Measurements from ENCODE around the gene SH3RF3.

SH3RF3 gene

DNA sequence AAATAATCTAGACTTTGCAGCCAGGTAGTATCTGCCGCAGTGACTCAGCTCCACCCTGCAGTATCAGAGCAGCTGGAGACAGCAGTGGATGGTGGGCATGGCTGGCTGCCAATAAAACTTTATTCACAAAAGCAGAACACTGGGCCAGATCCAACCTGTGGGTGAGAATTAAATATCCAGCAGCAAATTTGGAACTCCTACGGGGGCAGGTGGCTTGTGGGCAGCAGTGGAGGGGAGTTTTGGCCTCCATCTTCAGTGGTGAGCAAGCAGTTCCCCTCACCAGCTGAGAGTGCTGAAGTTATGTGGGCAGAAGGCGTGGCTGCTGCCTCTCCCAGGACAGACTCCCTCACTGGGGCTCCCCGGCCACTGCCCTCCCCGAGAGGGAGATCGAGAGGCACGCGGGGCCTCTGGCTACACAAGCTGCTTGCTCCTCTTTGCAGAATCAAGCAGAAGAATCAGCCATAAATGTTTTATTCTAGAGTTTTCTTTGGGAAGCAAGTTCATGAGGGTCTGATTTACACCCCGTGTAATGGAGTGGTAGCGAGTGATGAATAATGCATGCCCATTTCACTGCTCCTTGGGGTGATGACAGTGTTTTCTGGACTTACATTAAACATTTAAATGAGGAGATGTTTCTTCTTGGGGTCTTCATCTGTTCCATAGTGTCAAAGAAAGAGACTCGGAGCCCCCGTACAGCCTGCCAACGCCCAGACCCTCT lies 280.5 kb downstream of the SH3RF3 start:
- no peak overlapping the region for H3K27ac ChIP-seq (replicated peaks; ENCODE audit: low read length)
- H2AK5ac ChIP-seq (ENCODE audit: low read depth, low read length), result peak overlapping the region; percentile 51
- H3K4ac ChIP-seq (ENCODE audit: low read length), result no peak overlapping the region
- H3K23ac ChIP-seq (ENCODE audit: low read depth, low read length, poor library complexity), result no peak overlapping the region
- peak overlapping the region; percentile 54 for H2BK15ac ChIP-seq (ENCODE audit: low read length)
- H4K8ac ChIP-seq (ENCODE audit: low read depth, low read length), result no peak overlapping the region
- no peak overlapping the region for H2BK120ac ChIP-seq (ENCODE audit: low read depth, low read length)
- H2BK12ac ChIP-seq (ENCODE audit: low read length), result peak overlapping the region; percentile 65
- no peak overlapping the region for H3K14ac ChIP-seq (ENCODE audit: low read length)
- H2AFZ ChIP-seq (ENCODE audit: low read length), result peak overlapping the region; percentile 62
- H3K9me3 ChIP-seq (replicated peaks in 1 of 2; ENCODE audit: control insufficient read depth in 2 of 2, insufficient read depth in 1 of 2, low read depth in 1 of 2, low read length in 2 of 2), result no peaks in the 10 kb centered on the region
- no peak overlapping the region for H3K4me3 ChIP-seq (ENCODE audit: low read length in 2 of 2)
- WGBS, 2 donors (ENCODE audit: extremely low coverage in 2 of 2, insufficient read length in 2 of 2, insufficient replicate concordance in 1 of 2), result no CpG with 5 or more reads among the region's 13 CpGs
- H3K36me3 ChIP-seq (replicated peaks in 1 of 2; ENCODE audit: control insufficient read depth in 2 of 2, insufficient read depth in 2 of 2, low read length in 2 of 2), result no peaks in the 10 kb centered on the region
- H4K91ac ChIP-seq (ENCODE audit: low read depth, low read length, poor library complexity), result no peak overlapping the region
- no peak overlapping the region for H2BK5ac ChIP-seq (ENCODE audit: low read length)
- H3K4me1 ChIP-seq (ENCODE audit: control insufficient read depth in 2 of 2, insufficient read depth in 1 of 2, low read depth in 1 of 2, low read length in 2 of 2), result peaks cover 11 to 19% of the 10 kb centered on the region in 2 donors
- DNase-seq (ENCODE audit: low spot score), result no peak
- H3K27me3 ChIP-seq (ENCODE audit: control insufficient read depth in 3 of 3, insufficient read depth in 3 of 3, low read depth in 1 of 3, low read length in 3 of 3), result peaks cover 0 to 9% (median 2%) of the 10 kb centered on the region in 3 experiments
- peak overlapping the region; percentile 55 for H3K4me2 ChIP-seq (ENCODE audit: insufficient read depth, low read length, poor library complexity, severe bottlenecking)
- H3K9ac ChIP-seq (ENCODE audit: low read depth, low read length, poor library complexity), result no peak overlapping the region
- H3K18ac ChIP-seq (ENCODE audit: low read length), result peak overlapping the region; percentile 89
- no peaks in the 10 kb centered on the region for H3K79me1 ChIP-seq (ENCODE audit: low read depth, low read length)

DNA sequence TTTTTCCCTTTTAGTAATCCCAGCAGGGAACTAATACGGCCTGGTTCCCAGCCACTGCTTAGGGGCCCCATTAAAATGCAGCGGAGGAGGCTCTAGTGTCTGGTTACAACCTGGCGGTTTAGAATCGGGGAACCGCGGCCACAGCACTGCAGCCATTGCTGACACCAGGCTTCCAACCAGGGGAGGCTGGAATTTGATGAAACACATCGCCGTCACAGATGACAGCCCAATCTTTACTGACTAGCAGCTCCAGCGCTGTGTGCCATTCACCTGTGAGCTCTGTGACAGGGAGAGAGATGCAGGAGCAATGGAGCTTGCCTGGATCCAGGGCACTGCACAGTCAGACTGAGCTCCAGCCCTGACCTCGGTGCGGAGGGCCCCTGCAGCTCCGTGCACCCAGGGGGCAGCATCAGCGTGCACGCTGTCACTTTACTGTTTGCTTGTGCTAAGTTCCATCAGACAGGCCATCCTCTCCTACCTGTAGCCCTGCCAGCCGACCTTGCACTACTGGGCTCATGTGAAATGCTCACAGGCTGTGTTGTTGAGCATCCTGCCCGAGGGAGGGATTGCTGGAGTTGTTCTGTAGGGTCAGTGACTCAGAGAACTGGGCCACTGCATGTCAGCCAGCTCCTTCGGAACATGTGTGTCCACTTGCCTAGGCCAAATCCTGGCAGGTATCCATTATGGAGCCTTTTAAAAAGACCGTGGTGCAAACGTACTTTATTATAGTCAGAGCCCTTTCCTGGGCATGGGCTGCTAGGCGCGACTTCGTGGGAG lies 281.2 kb downstream of the SH3RF3 start:
- peak overlapping the region; percentile 55 for H3K4me2 ChIP-seq (ENCODE audit: insufficient read depth, low read length, poor library complexity, severe bottlenecking)
- no peak overlapping the region for H3K4me3 ChIP-seq (ENCODE audit: low read length in 2 of 2)
- no peaks in the 10 kb centered on the region for H3K79me1 ChIP-seq (ENCODE audit: low read depth, low read length)
- H3K36me3 ChIP-seq (replicated peaks in 1 of 2; ENCODE audit: control insufficient read depth in 2 of 2, insufficient read depth in 2 of 2, low read length in 2 of 2), result no peaks in the 10 kb centered on the region
- H3K4ac ChIP-seq (ENCODE audit: low read length), result no peak overlapping the region
- no peak overlapping the region for H4K8ac ChIP-seq (ENCODE audit: low read depth, low read length)
- H3K9ac ChIP-seq (ENCODE audit: low read depth, low read length, poor library complexity), result peak overlapping the region; percentile 53
- peak overlapping the region; percentile 62 for H2AFZ ChIP-seq (ENCODE audit: low read length)
- no peak overlapping the region for H2AK5ac ChIP-seq (ENCODE audit: low read depth, low read length)
- no peaks in the 10 kb centered on the region for H3K9me3 ChIP-seq (replicated peaks in 1 of 2; ENCODE audit: control insufficient read depth in 2 of 2, insufficient read depth in 1 of 2, low read depth in 1 of 2, low read length in 2 of 2)
- H4K91ac ChIP-seq (ENCODE audit: low read depth, low read length, poor library complexity), result no peak overlapping the region
- DNase-seq (ENCODE audit: low spot score), result peak; percentile 45
- H3K18ac ChIP-seq (ENCODE audit: low read length), result peak overlapping the region; percentile 88
- H3K4me1 ChIP-seq (ENCODE audit: control insufficient read depth in 2 of 2, insufficient read depth in 1 of 2, low read depth in 1 of 2, low read length in 2 of 2), result peaks cover 11 to 19% of the 10 kb centered on the region in 2 donors
- no peak overlapping the region for H2BK5ac ChIP-seq (ENCODE audit: low read length)
- peak overlapping the region; percentile 11 for H3K23ac ChIP-seq (ENCODE audit: low read depth, low read length, poor library complexity)
- H3K27ac ChIP-seq (replicated peaks; ENCODE audit: low read length), result no peak overlapping the region
- peaks cover 0 to 9% (median 2%) of the 10 kb centered on the region in 3 experiments for H3K27me3 ChIP-seq (ENCODE audit: control insufficient read depth in 3 of 3, insufficient read depth in 3 of 3, low read depth in 1 of 3, low read length in 3 of 3)
- WGBS, 2 donors (ENCODE audit: extremely low coverage in 2 of 2, insufficient read length in 2 of 2, insufficient replicate concordance in 1 of 2), result no CpG with 5 or more reads among the region's 22 CpGs
- no peak overlapping the region for H3K14ac ChIP-seq (ENCODE audit: low read length)
- no peak overlapping the region for H2BK15ac ChIP-seq (ENCODE audit: low read length)
- no peak overlapping the region for H2BK12ac ChIP-seq (ENCODE audit: low read length)
- H2BK120ac ChIP-seq (ENCODE audit: low read depth, low read length), result peak overlapping the region; percentile 93

DNA sequence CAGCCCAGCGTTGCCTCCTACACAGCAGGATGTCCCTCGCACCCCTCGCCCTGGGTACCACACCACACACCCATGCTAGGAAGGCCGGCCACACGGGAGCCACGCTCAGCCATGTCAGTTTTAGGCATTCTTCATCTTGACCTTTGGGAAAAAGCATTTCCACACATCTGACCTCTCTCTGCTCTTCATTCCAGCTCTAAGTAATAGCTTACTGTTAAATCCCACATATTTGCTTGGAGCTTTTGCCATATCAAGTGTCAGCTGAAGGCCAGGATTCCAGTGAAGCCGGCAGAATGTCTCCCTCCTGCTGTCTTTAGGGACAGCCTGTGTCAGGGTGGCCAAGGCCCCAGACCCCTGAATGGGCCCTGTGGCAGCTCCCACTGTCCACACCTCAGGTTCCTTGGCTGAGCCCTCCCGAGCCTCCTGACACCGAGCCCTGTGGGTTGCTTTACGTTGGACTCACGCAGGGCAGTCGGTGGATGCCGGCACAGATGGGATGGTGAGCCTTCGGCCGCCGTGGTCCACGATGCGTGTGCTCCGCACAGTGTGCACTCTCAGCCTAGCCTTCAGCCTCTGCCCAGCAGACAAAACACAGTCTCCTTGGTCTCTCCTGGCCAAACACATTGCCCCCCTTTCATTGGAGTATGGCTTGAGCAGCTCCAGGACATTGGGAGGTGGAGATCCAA lies 282.8 kb downstream of the SH3RF3 start:
- H3K18ac ChIP-seq (ENCODE audit: low read length), result peak overlapping the region; percentile 79

More for the DNA sequence above, 282.8 kb downstream of the SH3RF3 start:
- Histone ChIP-seq H3K27ac (replicated peaks; ENCODE audit: low read length) (no peak overlapping the region), H3K4me2 (ENCODE audit: insufficient read depth, low read length, poor library complexity, severe bottlenecking) (no peak overlapping the region), H2BK5ac (ENCODE audit: low read length) (no peak overlapping the region), H3K9me3 (replicated peaks in 1 of 2; ENCODE audit: control insufficient read depth in 2 of 2, insufficient read depth in 1 of 2, low read depth in 1 of 2, low read length in 2 of 2) (no peaks in the 10 kb centered on the region), H2BK12ac (ENCODE audit: low read length) (peak overlapping the region; percentile 75), H4K91ac (ENCODE audit: low read depth, low read length, poor library complexity) (no peak overlapping the region), H3K9ac (ENCODE audit: low read depth, low read length, poor library complexity) (peak overlapping the region; percentile 72), H3K79me1 (ENCODE audit: low read depth, low read length) (no peaks in the 10 kb centered on the region), H4K8ac (ENCODE audit: low read depth, low read length) (no peak overlapping the region), H3K23ac (ENCODE audit: low read depth, low read length, poor library complexity) (peak overlapping the region; percentile 78), H2AFZ (ENCODE audit: low read length) (no peak overlapping the region), H3K14ac (ENCODE audit: low read length) (no peak overlapping the region), H2BK120ac (ENCODE audit: low read depth, low read length) (no peak overlapping the region), H3K27me3 (ENCODE audit: control insufficient read depth in 3 of 3, insufficient read depth in 3 of 3, low read depth in 1 of 3, low read length in 3 of 3) (peaks cover 0 to 9% (median 2%) of the 10 kb centered on the region in 3 experiments), H2BK15ac (ENCODE audit: low read length) (peak overlapping the region; percentile 77), H3K4me3 (ENCODE audit: low read length in 2 of 2) (no peak overlapping the region), H2AK5ac (ENCODE audit: low read depth, low read length) (peak overlapping the region; percentile 88), H3K4me1 (ENCODE audit: control insufficient read depth in 2 of 2, insufficient read depth in 1 of 2, low read depth in 1 of 2, low read length in 2 of 2) (peaks cover 11 to 24% of the 10 kb centered on the region in 2 donors), H3K36me3 (replicated peaks in 1 of 2; ENCODE audit: control insufficient read depth in 2 of 2, insufficient read depth in 2 of 2, low read length in 2 of 2) (no peaks in the 10 kb centered on the region), H3K4ac (ENCODE audit: low read length) (peak overlapping the region; percentile 77)
- no CpG with 5 or more reads among the region's 19 CpGs for WGBS, 2 donors (ENCODE audit: extremely low coverage in 2 of 2, insufficient read length in 2 of 2, insufficient replicate concordance in 1 of 2)
- DNase-seq (ENCODE audit: low spot score), result no peak
